ENCODE data around the gene DDIT3.

The DDIT3 gene

DNA sequence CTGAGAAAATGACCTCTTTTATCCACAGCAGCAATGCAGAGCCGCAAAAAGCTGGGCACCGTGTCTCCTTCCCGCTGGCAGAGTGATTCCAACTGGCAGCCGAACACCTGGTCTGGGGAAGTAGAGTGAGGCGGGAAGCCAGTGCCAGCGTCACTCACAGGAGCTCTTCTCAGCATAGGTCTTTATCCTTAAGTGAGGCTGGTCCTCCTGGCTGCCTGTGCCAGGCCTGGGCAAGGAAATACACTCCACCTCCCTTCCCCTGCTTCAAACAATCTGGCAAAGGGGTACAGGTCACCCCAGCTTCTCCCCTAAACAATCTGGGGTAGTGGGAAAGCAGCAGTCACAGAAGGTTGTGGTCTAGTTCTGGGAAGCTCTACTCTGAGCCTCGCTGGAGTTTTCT lies 45.5 kb downstream of the DDIT3 start:
- DNase-seq (ENCODE audit: low read depth) = no peak
- H3K4me3 ChIP-seq (ENCODE audit: low read depth, low read length) = no peak overlapping the region

DNA sequence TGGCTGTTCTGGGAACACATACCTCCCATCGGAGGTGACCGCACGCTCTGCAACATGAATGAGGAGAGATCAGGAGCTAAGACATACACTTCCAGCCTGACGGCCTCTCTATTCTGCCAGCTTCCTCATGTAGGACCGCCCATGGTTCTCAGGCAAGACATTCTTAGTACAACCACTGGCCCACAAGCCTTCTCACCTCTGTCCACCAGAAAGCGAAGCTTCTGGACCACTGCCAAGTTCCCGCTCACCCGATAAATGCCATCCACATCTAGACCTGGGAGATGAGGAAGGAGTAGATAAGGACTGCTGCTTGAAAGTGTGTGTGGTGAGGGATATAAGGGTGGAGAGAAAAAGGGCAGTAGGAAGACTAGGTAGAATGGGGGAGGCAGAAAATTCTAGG lies 45.9 kb downstream of the DDIT3 start:
- no peak for DNase-seq (ENCODE audit: low read depth)
- H3K4me3 ChIP-seq (ENCODE audit: low read depth, low read length) = no peak overlapping the region

DNA sequence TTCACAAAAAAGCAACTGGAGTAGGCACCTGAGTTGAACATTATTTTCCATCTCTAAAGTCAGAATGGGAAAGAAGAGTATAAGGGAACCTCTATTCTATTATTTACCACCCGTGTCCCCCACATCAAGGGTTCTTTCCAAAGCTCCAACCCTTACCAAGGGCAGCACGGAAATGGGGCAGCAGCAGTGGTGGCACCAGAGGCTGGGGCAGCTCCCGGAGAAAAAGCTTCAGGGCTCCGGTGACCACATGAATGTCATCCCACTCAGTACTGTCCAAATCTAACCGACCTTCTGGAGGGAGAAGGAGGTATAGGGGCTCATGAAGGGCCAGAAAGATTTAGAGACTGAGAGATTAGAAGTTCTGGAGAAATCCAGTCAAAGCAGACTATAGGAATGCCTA lies 46.4 kb downstream of the DDIT3 start:
- DNase-seq (ENCODE audit: low read depth) = no peak

DNA sequence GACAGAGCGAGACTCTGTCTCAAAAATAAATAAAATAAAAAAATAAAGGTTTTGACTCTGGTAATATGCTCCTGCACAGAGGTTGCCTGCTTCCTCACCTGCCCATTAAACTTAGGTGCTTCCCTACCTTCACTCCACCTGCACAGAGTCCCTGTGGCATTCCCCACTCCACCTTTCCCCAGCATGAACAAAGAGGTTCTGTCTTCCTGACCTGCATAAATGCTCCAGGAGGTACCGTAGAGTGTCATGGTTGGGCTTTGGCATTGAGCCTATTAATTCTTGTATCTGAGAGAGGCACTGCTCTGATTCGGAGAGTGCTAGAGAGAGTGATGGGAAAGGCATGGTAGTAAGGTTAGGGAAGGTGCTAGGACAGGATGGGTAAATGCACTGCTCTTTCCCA lies 46.9 kb downstream of the DDIT3 start:
- no peak overlapping the region for H3K4me3 ChIP-seq (ENCODE audit: low read depth, low read length)

More for the DNA sequence above, 46.4 kb downstream of the DDIT3 start:
- H3K4me3 ChIP-seq (ENCODE audit: low read depth, low read length) = no peak overlapping the region

DNA sequence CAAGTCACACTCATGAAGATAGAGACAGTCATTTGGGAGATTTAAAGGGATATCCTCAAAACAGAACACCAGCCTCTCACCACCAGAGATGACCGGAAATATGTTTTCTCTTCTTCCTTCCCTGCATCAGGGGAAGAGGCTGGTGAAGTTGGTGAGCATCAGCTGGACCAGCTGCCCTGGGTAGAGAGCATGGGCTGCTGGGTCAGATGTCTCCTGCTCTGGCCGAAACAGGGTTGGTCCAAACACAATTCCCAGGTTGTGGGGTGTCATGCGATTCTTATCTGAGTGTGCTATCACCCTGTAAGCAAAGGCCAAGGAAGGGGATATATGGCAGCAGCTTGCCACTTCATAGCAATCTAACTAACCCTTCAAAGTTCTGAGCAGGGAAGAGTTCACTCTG lies 47.9 kb downstream of the DDIT3 start:
- no peak for DNase-seq (ENCODE audit: low read depth)
- no peak overlapping the region for H3K4me3 ChIP-seq (ENCODE audit: low read depth, low read length)

More for the DNA sequence above, 46.9 kb downstream of the DDIT3 start:
- DNase-seq (ENCODE audit: low read depth) = no peak

DNA sequence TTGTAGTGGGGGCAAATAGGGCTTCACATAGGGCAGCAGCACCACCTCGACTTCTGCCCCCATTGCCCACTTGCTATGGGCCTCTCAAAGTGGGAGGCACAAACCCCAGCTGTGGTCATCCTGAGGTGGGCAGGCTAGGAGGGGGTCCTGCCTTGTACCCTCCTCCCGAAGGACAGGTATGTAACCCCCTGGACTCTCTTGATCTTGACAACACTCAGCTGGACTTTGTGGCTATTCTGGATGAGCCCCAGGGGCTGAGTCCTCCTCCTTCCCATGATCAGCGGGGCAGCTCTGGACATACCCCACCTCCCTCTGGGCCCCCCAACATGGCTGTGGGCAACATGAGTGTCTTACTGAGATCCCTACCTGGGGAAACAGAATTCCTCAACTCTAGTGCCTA lies 48.7 kb downstream of the DDIT3 start:
- H3K4me3 ChIP-seq (ENCODE audit: low read depth, low read length) = no peak overlapping the region
- no peak for DNase-seq (ENCODE audit: low read depth)

DNA sequence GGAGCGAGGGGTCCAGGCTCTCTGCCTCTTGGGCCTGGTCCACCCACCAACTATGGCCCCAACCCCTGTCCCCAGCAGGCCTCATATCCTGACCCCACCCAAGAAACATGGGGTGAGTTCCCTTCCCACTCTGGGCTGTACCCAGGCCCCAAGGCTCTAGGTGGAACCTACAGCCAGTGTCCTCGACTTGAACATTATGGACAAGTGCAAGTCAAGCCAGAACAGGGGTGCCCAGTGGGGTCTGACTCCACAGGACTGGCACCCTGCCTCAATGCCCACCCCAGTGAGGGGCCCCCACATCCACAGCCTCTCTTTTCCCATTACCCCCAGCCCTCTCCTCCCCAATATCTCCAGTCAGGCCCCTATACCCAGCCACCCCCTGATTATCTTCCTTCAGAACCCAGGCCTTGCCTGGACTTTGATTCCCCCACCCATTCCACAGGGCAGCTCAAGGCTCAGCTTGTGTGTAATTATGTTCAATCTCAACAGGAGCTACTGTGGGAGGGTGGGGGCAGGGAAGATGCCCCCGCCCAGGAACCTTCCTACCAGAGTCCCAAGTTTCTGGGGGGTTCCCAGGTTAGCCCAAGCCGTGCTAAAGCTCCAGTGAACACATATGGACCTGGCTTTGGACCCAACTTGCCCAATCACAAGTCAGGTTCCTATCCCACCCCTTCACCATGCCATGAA lies 49.2 kb downstream of the DDIT3 start:
- no peak for DNase-seq (ENCODE audit: low read depth)
- H3K4me3 ChIP-seq (ENCODE audit: low read depth, low read length) = no peak overlapping the region

DNA sequence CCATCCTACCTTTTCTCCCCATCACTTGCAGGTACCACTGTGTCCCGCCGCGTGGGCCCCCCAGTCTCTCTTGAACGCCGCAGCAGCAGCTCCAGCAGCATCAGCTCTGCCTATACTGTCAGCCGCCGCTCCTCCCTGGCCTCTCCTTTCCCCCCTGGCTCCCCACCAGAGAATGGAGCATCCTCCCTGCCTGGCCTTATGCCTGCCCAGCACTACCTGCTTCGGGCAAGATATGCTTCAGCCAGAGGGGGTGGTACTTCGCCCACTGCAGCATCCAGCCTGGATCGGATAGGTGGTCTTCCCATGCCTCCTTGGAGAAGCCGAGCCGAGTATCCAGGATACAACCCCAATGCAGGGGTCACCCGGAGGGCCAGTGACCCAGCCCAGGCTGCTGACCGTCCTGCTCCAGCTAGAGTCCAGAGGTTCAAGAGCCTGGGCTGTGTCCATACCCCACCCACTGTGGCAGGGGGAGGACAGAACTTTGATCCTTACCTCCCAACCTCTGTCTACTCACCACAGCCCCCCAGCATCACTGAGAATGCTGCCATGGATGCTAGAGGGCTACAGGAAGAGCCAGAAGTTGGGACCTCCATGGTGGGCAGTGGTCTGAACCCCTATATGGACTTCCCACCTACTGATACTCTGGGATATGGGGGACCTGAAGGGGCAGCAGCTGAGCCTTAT lies 49.9 kb downstream of the DDIT3 start:
- no peak for DNase-seq (ENCODE audit: low read depth)
- no peak overlapping the region for H3K4me3 ChIP-seq (ENCODE audit: low read depth, low read length)

DNA sequence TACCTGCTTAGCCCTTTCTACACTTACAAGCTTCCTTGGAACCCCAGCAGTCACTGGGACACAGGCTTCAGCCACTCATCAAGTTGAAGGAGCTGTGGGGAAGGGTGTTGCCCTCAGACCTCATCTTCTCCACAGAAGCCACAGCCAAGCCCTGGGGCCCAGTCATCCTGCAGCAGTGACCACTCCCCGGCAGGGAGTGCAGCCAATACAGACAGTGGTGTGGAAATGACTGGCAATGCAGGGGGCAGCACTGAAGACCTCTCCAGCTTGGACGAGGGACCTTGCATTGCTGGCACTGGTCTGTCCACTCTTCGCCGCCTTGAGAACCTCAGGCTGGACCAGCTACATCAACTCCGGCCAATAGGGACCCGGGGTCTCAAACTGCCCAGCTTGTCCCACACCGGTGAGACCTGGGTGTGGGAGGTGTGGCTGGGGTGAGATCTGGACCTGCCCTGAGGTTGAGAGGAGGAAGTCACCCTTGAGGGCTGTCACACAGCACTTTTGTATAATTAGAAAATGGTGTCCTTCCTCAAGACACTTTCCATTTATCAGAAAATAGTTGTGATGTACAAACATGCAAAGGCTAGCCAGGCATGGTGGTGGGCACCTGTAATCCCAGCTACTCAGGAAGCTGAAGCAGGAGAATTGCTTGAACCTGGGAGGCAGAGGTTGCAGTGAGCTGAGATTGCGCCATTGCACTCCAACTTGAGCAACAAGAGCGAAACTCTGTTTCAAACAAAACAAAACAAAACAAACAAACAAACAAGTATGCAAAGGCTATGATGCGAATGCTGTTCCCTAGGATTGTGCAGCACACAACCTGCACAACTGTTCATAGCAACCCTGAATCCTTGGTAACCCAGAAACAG lies 50.8 kb downstream of the DDIT3 start:
- no peak for DNase-seq (ENCODE audit: low read depth)
- H3K4me3 ChIP-seq (ENCODE audit: low read depth, low read length) = no peak overlapping the region

DNA sequence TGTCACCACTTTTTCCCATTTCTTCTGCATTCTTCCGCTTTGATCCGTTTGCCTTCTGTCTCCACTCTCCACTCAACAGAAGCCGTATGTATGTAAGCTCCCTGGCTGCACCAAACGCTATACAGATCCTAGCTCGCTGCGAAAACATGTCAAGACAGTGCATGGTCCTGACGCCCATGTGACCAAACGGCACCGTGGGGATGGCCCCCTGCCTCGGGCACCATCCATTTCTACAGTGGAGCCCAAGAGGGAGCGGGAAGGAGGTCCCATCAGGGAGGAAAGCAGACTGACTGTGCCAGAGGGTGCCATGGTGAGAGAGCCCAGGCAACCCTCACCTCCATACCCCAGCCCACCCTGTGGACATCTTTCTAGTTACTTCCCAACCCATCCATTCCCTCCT lies 52.4 kb downstream of the DDIT3 start:
- DNase-seq (ENCODE audit: low read depth) = no peak
- no peak overlapping the region for H3K4me3 ChIP-seq (ENCODE audit: low read depth, low read length)

DNA sequence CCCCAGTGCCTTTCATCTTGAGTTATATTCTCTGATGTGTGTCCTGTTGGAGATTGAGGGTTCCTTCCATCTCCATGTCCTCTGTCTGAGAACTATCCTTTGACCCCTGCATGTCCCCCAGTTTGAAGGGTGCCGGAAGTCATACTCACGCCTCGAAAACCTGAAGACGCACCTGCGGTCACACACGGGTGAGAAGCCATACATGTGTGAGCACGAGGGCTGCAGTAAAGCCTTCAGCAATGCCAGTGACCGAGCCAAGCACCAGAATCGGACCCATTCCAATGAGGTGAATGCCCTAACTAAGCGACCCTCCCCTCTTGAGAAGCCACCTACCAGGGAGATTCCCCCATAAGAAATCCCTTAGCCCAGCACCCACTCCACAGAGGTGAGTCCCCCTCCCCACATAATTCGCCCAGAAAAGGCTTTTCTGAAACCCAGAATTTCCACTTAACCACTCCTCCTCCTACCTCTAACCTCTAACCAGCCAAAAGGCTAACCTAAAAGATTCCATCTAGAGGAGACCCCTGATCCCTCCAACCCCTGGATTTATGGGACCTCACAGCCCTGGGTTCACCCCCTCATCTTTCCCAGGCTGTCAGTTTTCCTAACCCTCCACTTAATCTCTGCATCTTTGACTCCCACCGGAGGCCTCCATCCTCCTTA lies 53.0 kb downstream of the DDIT3 start:
- no peak for DNase-seq (ENCODE audit: low read depth)
- H3K4me3 ChIP-seq (ENCODE audit: low read depth, low read length) = no peak overlapping the region

Data from skeletal muscle cell (primary cell).